BLaER1 (cell line): ENCODE data around the gene COPS6.

Experiments
- H3K27ac ChIP-seq: shearing (Covaris generic); formaldehyde crosslinking; 2 replicates; pipeline ENCODE4 v1.8.1; 2022
- H3K27me3 ChIP-seq: shearing (Covaris generic); formaldehyde crosslinking; 2 replicates; pipeline ENCODE4 v1.8.1; 2022
- H3K36me3 ChIP-seq: shearing (Covaris generic); formaldehyde crosslinking; 2 replicates; pipeline ENCODE4 v1.8.1; 2022
- H3K4me1 ChIP-seq: shearing (Covaris generic); formaldehyde crosslinking; 2 replicates; pipeline ENCODE4 v1.8.1; 2022
- H3K4me2 ChIP-seq: shearing (Covaris generic); formaldehyde crosslinking; 2 replicates; pipeline ENCODE4 v1.8.1; 2022
- H3K4me3 ChIP-seq: shearing (Covaris generic); formaldehyde crosslinking; 2 replicates; pipeline ENCODE4 v1.8.1; 2022
- H3K9ac ChIP-seq: shearing (Covaris generic); formaldehyde crosslinking; 2 replicates; pipeline ENCODE4 v1.8.1; 2022
- H3K9me3 ChIP-seq: shearing (Covaris generic); formaldehyde crosslinking; 2 replicates; pipeline ENCODE4 v1.8.1; 2022
- H4K20me1 ChIP-seq: shearing (Covaris generic); formaldehyde crosslinking; 2 replicates; pipeline ENCODE4 v1.8.1; 2022
- Cebpa-rat ChIP-seq: shearing (Covaris generic); IDR thresholded peaks from 2 replicates; pipeline ENCODE4 v1.8.1; 2022

The COPS6 gene

DNA sequence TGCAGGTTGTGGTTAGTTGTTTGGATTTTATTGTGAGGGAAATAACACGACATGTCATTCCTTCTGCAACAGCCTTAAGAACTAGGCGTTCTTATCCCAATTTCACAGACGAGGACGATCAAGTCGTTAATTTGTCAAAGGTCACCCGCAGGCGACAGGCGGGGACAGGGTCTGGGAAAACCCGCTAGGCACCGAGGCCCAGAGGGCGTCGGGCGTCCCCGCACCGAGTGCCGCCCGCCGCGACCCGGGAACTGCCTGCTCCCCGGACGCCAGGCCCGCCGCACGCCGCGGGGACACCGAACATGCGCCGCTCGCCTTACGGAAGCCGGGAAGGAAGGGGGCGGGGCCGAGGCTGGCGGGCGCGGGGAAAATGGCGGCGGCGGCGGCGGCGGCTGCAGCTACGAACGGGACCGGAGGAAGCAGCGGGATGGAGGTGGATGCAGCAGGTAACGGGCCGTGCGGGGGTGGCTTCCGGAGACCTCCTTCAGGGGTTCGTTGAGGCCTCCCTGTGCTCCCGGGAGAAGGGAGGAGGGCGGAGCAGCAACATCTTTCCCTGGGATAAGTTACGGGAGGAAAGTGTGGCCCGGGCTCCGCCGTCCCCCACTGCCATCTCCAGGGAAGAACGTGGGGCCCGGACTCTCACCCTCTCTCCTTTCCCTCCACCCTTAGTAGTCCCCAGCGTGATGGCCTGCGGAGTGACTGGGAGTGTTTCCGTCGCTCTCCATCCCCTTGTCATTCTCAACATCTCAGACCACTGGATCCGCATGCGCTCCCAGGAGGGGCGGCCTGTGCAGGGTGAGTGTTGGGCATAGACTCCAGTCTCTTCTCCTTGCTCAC is at the start of gene COPS6:
TSS of gene COPS6 (plus strand) at position 349 of the 837 bp plus-strand sequence. CDS start at position 371, 22 bp downstream.
- H3K9me3 ChIP-seq: no peaks in the 10 kb centered on the region
- H3K27me3 ChIP-seq: no peaks in the 10 kb centered on the region
- peak within 1 kb of the TSS; percentile 91 for H3K27ac ChIP-seq
- peak within 1 kb of the TSS; percentile 79 for H3K4me2 ChIP-seq
- peak within 1 kb of the TSS; percentile 96 for H3K9ac ChIP-seq
- peaks cover 33% of the 10 kb centered on the region for H4K20me1 ChIP-seq
- peaks cover 40% of the 10 kb centered on the region for H3K36me3 ChIP-seq
- H3K4me3 ChIP-seq: peak within 1 kb of the TSS; percentile 87
- peaks cover 35% of the 10 kb centered on the region for H3K4me1 ChIP-seq
- no peak for TF ChIP-seq Cebpa-rat

DNA sequence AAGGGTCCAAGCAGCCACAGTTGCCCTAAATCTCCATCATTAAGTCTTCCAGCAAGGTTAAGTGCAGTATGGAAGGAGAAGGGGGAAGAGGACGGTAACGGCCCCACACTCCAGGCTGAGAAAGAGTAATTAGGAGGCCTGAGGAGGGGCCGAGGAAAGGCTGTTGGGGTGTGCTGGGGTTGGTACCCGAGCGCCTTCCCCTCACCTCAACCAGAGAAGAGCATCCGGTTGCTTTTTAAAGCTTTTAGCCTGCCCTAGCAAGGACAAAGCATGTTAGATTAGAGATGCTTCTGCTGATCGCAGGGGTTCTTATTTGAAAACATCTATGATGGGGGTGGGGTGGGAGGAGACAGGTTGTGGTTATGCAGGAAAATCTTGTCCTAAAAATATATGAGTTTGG is 48.2 kb upstream of the COPS6 start:
- H3K4me3 ChIP-seq: no peak overlapping the region
- 0 out of 2 replicates have a peak overlapping the region, but pooled peaks have one; percentile 46 for H3K27ac ChIP-seq
- peaks cover 12% of the 10 kb centered on the region; the same call in 1 of the 2 replicates for H4K20me1 ChIP-seq
- H3K9ac ChIP-seq: no peak overlapping the region
- peaks cover 41% of the 10 kb centered on the region for H3K36me3 ChIP-seq
- H3K9me3 ChIP-seq: no peaks in the 10 kb centered on the region
- peaks cover 27% of the 10 kb centered on the region for H3K4me1 ChIP-seq
- TF ChIP-seq Cebpa-rat: no peak
- 0 out of 2 replicates have a peak overlapping the region, but pooled peaks have one; percentile 4 for H3K4me2 ChIP-seq
- H3K27me3 ChIP-seq: no peaks in the 10 kb centered on the region

DNA sequence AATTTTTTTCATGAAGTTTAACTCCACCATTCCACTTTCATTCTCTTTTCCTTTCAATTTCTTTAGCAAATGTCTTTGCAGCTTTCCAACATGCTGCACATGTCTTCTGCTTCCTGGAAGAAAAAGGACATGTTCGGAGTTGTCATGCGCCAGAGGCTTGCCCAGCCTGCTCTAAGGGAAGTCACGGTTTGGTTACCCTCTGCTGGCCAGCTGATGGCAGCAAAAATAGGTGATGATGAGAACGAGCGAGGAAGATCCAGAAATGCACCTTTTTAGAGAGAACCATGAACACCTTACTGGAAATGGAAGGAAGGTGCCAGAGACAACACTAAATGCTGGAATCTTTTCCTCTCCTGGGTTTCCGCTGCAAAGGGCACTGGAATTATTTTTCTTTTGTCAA is 44.1 kb upstream of the COPS6 start:
- no peak for TF ChIP-seq Cebpa-rat
- Histone ChIP-seq H3K4me2 (peak overlapping the region; percentile 56), H3K9me3 (no peaks in the 10 kb centered on the region), H3K27me3 (no peaks in the 10 kb centered on the region), H3K9ac (no peak overlapping the region), H3K4me3 (no peak overlapping the region), H3K4me1 (peaks cover 31% of the 10 kb centered on the region), H3K27ac (0 out of 2 replicates have a peak overlapping the region, but pooled peaks have one; percentile 55), H3K36me3 (peaks cover 8% of the 10 kb centered on the region; the same call in 1 of the 2 replicates), H4K20me1 (no peaks in the 10 kb centered on the region)

DNA sequence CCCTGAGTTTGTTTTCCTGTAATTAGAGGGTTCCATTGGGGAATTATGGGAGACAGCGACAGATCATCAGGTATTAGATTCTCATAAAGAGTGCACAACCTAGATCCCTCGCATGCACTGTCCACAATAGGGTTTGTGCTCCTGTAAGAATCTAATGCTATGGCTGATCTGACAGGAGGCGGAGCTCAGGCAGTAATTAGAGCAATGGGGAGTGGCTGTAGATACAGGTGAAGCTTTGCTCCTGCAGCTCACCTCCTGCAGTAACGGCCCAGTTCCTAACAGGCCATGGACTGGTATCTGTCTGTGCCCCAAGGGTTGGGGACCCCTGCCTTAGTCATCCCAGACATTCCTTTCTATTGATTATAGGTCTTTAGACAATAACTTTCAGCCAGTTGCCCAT is 40.1 kb upstream of the COPS6 start:
- H3K27me3 ChIP-seq: no peaks in the 10 kb centered on the region
- H3K9ac ChIP-seq: no peak overlapping the region
- TF ChIP-seq Cebpa-rat: no peak
- peaks cover 39% of the 10 kb centered on the region for H3K4me1 ChIP-seq
- no peak overlapping the region for H3K4me3 ChIP-seq
- no peak overlapping the region for H3K27ac ChIP-seq
- H4K20me1 ChIP-seq: peaks cover 5% of the 10 kb centered on the region; the same call in 1 of the 2 replicates
- peak overlapping the region; percentile 77; the same call in 1 of the 2 replicates for H3K4me2 ChIP-seq
- no peaks in the 10 kb centered on the region for H3K9me3 ChIP-seq
- H3K36me3 ChIP-seq: no peaks in the 10 kb centered on the region

DNA sequence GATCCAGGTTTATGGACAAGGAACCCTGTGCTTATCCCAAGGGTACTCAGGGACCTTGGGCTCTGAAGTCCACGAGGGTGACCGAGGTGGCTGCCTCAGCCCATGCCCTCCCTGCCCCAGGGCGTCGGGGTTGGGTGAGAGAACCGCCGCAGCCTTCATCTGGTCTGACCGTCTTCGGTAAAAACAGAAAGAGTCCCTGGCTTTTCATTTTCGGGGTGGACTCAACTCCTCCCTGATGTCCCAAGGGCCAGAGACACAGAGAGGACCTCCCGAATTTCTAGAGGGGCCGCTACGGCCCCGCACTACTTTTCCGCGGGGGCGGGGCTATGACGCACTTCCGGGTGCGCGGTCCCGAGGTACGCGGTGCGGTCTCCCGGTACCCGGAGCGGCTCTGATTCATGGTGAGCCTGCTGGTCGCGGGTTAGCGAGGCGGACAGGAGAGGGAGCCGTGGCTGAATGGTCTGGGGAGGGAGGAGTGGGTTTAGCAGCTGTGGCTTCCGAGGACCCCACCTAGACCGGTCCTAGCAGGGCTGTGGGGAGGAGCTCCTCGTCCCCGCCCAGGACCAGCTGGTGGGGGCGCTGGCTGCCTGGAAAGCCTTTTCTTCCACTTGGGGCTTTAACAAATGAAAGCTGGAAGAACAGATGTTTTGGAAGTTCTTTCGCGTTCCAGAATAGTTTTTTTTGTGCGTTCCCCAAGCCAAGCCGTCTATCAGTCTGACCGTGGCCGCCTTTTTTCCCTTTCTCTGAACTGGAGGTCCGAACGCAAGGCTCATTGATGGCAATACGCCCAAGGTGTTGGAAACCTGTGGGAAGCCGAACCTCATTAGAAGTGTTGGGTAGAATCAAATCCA is 39.1 kb upstream of the COPS6 start, which contains the start of gene ZSCAN21:
TSS of gene ZSCAN21 (plus strand) at position 334 of the 851 bp plus-strand sequence. CDS start 7,233 bp downstream, outside the sequence.
- Histone ChIP-seq H3K4me1 (peaks cover 30% of the 10 kb centered on the region), H3K36me3 (no peaks in the 10 kb centered on the region), H3K9me3 (no peaks in the 10 kb centered on the region), H3K4me3 (peak within 1 kb of the TSS; percentile 75), H3K4me2 (peak within 1 kb of the TSS; percentile 77), H3K9ac (peak within 1 kb of the TSS; percentile 74), H3K27me3 (no peaks in the 10 kb centered on the region), H3K27ac (peak within 1 kb of the TSS; percentile 72), H4K20me1 (peaks cover 5% of the 10 kb centered on the region; the same call in 1 of the 2 replicates)
- TF ChIP-seq Cebpa-rat: no peak

DNA sequence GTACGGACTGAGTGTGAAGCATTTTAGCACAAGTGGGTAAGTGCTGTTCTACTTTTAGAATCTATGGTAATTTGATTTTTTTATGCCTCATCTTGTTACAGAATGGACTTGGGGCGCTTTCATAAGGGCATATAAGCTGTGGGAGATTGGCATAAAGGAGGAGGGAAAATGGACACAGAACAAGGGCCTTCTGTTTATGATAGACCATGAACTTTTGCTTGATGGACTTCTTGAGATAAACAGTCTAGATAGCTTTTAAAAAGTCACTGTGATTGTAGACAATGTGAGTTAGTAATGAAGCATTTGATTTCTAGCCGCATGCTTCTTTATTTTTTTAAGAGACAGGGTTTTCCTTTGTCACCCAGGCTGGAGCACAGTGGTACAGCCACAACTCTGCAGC is 37.2 kb upstream of the COPS6 start:
- no peak for TF ChIP-seq Cebpa-rat
- Histone ChIP-seq H3K9me3 (no peaks in the 10 kb centered on the region), H3K9ac (no peak overlapping the region), H3K27ac (no peak overlapping the region), H3K4me2 (no peak overlapping the region), H3K4me1 (peaks cover 24% of the 10 kb centered on the region), H3K27me3 (no peaks in the 10 kb centered on the region), H3K4me3 (no peak overlapping the region), H3K36me3 (peaks cover 1% of the 10 kb centered on the region), H4K20me1 (peaks cover 5% of the 10 kb centered on the region; the same call in 1 of the 2 replicates)

DNA sequence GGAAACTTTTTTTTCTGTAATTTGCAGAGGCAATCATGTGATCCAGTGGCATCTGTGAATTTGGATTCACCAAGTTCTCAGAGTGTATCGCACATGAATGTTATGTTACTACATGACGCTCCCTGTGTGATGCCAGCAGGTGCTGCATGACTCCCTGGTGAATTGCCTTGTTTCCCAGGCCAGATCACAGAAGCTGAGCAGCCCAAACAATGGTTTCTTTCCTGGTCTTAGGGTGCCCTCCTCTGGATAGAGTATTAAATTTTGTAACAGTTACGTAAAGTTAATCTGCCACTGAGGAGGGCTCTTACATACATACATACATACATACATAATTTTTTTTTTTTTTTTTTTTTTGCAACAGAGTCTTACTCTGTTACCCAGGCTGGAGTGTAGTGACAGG is 35.6 kb upstream of the COPS6 start:
- Histone ChIP-seq H3K27ac (no peak overlapping the region), H3K9ac (no peak overlapping the region), H3K27me3 (no peaks in the 10 kb centered on the region), H3K4me2 (peak overlapping the region; percentile 52), H3K36me3 (peaks cover 17% of the 10 kb centered on the region), H3K4me1 (peaks cover 24% of the 10 kb centered on the region), H4K20me1 (peaks cover 5% of the 10 kb centered on the region; the same call in 1 of the 2 replicates), H3K9me3 (no peaks in the 10 kb centered on the region), H3K4me3 (no peak overlapping the region)
- TF ChIP-seq Cebpa-rat: no peak

DNA sequence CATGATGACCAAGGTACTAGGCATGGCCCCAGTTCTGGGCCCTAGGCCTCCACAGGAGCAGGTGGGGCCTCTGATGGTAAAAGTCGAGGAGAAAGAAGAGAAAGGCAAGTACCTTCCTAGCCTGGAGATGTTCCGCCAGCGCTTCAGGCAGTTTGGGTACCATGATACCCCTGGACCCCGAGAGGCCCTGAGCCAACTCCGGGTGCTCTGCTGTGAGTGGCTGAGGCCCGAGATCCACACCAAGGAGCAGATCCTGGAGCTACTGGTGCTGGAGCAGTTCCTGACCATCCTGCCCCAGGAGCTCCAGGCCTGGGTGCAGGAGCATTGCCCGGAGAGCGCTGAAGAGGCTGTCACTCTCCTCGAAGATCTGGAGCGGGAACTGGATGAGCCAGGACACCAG is 31.8 kb upstream of the COPS6 start:
- no peak overlapping the region for H3K4me3 ChIP-seq
- peaks cover 9% of the 10 kb centered on the region for H3K4me1 ChIP-seq
- H3K9me3 ChIP-seq: no peaks in the 10 kb centered on the region
- H3K27ac ChIP-seq: no peak overlapping the region
- 0 out of 2 replicates have a peak overlapping the region, but pooled peaks have one; percentile 15 for H3K9ac ChIP-seq
- no peak overlapping the region for H3K4me2 ChIP-seq
- H3K36me3 ChIP-seq: peaks cover 55% of the 10 kb centered on the region
- TF ChIP-seq Cebpa-rat: no peak
- no peaks in the 10 kb centered on the region for H3K27me3 ChIP-seq
- peaks cover 5% of the 10 kb centered on the region; the same call in 1 of the 2 replicates for H4K20me1 ChIP-seq

DNA sequence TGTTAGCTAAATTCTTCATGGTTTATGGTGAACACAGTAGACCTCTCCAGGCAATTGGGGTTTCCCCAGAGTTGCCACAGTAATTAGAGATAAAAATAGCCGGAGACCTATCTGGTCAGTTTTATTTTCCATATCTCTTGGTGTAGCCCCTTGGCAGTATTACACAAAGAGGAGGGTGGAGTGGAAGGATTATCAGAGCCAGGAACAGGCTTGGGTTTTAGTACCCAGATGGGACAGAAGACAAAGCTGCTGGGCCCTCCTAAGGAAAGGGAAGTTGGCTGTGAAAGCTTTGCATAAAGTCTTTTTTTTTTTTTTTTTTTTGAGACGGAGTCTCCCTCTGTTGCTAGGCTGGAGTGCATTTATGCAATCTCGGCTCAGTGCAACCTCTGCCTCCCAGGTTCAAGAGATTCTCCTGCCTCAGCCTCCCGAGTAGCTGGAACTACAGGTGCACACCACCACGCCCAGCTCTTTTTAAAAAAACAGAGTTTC is 29.5 kb upstream of the COPS6 start:
- Histone ChIP-seq H3K4me3 (no peak overlapping the region), H3K9me3 (no peaks in the 10 kb centered on the region), H3K9ac (no peak overlapping the region), H3K36me3 (peaks cover 78% of the 10 kb centered on the region), H4K20me1 (no peaks in the 10 kb centered on the region), H3K27me3 (no peaks in the 10 kb centered on the region), H3K27ac (no peak overlapping the region), H3K4me2 (no peak overlapping the region), H3K4me1 (no peaks in the 10 kb centered on the region)
- TF ChIP-seq Cebpa-rat: no peak
